GM19240 (cell line): ENCODE results near the gene MRPL48.
"Not testable (repeated sequence)": the region's sequence is repeated elsewhere in the genome, so short reads cannot be mapped to it uniquely, and the experiment has no call there.

Experiments used
- DNase-seq: peaks from one replicate; pipeline ENCODE4 v3.0.0; 2011; ENCODE audit warnings: low spot score; ENCODE audit not compliant: insufficient read length

The MRPL48 gene

GRCh38 chr11:73838443-73839122 is 50.9 kb downstream of the MRPL48 start:
- no peak for DNase-seq

GRCh38 chr11:73839123-73839457 is 51.4 kb downstream of the MRPL48 start:
- no peak for DNase-seq

- DNase-seq = no peak
These were observed 63.5 kb downstream of the MRPL48 start for GRCh38 chr11:73851046-73851764.

- DNase-seq = no peak
These were observed 64.4 kb downstream of the MRPL48 start for GRCh38 chr11:73852049-73852448.

GRCh38 chr11:73854680-73855079 is 67.0 kb downstream of the MRPL48 start:
- DNase-seq = no peak

- DNase-seq = no peak
These were observed 68.4 kb downstream of the MRPL48 start for GRCh38 chr11:73856031-73856567.

GRCh38 chr11:73859671-73860070 is 72.0 kb downstream of the MRPL48 start:
- DNase-seq = no peak

- DNase-seq = no peak
These were observed 72.5 kb downstream of the MRPL48 start for GRCh38 chr11:73860202-73860601.

GRCh38 chr11:73862986-73863385 is 75.3 kb downstream of the MRPL48 start:
- DNase-seq = no peak

- no peak for DNase-seq
These were observed 78.5 kb downstream of the MRPL48 start for GRCh38 chr11:73866095-73866579.

- DNase-seq = no peak
These were observed 78.9 kb downstream of the MRPL48 start for GRCh38 chr11:73866586-73866996.

GRCh38 chr11:73869332-73869949 is 81.8 kb downstream of the MRPL48 start:
- DNase-seq = no peak

GRCh38 chr11:73870261-73870660 is 82.6 kb downstream of the MRPL48 start:
- no peak for DNase-seq

- DNase-seq = no peak
These were observed 85.2 kb downstream of the MRPL48 start for GRCh38 chr11:73872749-73873357.

- no peak for DNase-seq
These were observed 87.7 kb downstream of the MRPL48 start for GRCh38 chr11:73875380-73875779.

- DNase-seq = no peak
These were observed 88.2 kb downstream of the MRPL48 start for GRCh38 chr11:73875840-73876239.

GRCh38 chr11:73876424-73877310 is 89.0 kb downstream of the MRPL48 start, which contains the start of the genes COA4 and PAAF1:
Gene COA4, minus strand, starts transcription at chr11:73876846. Its CDS starts 3,468 bp downstream, at chr11:73873378.
Gene PAAF1, plus strand, starts transcription at chr11:73876999. Its CDS starts 23 bp downstream, at chr11:73877022.
- DNase-seq = peak; percentile 95

- no peak for DNase-seq
These were observed 91.1 kb downstream of the MRPL48 start for GRCh38 chr11:73878771-73879170.

GRCh38 chr11:73880449-73880848 is 92.8 kb downstream of the MRPL48 start:
- not testable (repeated sequence) for DNase-seq

GRCh38 chr11:73883856-73884255 is 96.2 kb downstream of the MRPL48 start:
- no peak for DNase-seq

GRCh38 chr11:73888244-73888643 is 100.6 kb downstream of the MRPL48 start:
- DNase-seq = no peak
